Measurements from ENCODE around the gene ADAMTS16.

The ADAMTS16 gene

GRCh38 chr5:5270958-5271785 is 131.0 kb downstream of the ADAMTS16 start:
- POLR2A ChIA-PET = no interaction called here

GRCh38 chr5:5271786-5272321 is 131.7 kb downstream of the ADAMTS16 start:
- no peaks in the 10 kb centered on the region for H3K36me3 ChIP-seq (ENCODE audit: control insufficient read depth in 4 of 4, insufficient read depth in 4 of 4, low read length in 3 of 4)
- no peak overlapping the region for H3K4me3 ChIP-seq (ENCODE audit: control insufficient read depth in 1 of 7, extremely low read depth in 1 of 7, insufficient read depth in 4 of 7, low read depth in 2 of 7, low read length in 6 of 7)
- ChIA-PET CTCF (no interaction called here), POLR2A (no interaction called here)
- H3K9me3 ChIP-seq (ENCODE audit: control extremely low read depth in 1 of 5, control insufficient read depth in 4 of 5, insufficient read depth in 2 of 5, low read depth in 1 of 5, low read length in 4 of 5) = peaks cover 0 to 3% (median 0%) of the 10 kb centered on the region in 5 experiments
- no peaks in the 10 kb centered on the region for H3K4me1 ChIP-seq (ENCODE audit: control extremely low read depth in 1 of 4, control insufficient read depth in 4 of 4, insufficient read depth in 4 of 4, low read length in 3 of 4)
- H3K27ac ChIP-seq (ENCODE audit: insufficient read depth in 1 of 2, low read depth in 1 of 2, low read length in 2 of 2, poor library complexity in 1 of 2, severe bottlenecking in 2 of 2) = no peak overlapping the region
- no peak for DNase-seq
- WGBS (ENCODE audit: insufficient coverage) = 81% methylated on average over 5 of the region's 9 CpGs
- H3K27me3 ChIP-seq (replicated peaks in 2 of 5; ENCODE audit: control insufficient read depth in 4 of 5, insufficient read depth in 5 of 5, low read length in 4 of 5) = no peaks in the 10 kb centered on the region

More at GRCh38 chr5:5270958-5271785, 131.0 kb downstream of the ADAMTS16 start:
- Histone ChIP-seq H3K36me3 (ENCODE audit: control insufficient read depth in 4 of 4, insufficient read depth in 4 of 4, low read length in 3 of 4) (no peaks in the 10 kb centered on the region), H3K9me3 (ENCODE audit: control extremely low read depth in 1 of 5, control insufficient read depth in 4 of 5, insufficient read depth in 2 of 5, low read depth in 1 of 5, low read length in 4 of 5) (peaks cover 0 to 3% (median 0%) of the 10 kb centered on the region in 5 experiments), H3K4me3 (ENCODE audit: control insufficient read depth in 1 of 7, extremely low read depth in 1 of 7, insufficient read depth in 4 of 7, low read depth in 2 of 7, low read length in 6 of 7) (no peak overlapping the region), H3K4me1 (ENCODE audit: control extremely low read depth in 1 of 4, control insufficient read depth in 4 of 4, insufficient read depth in 4 of 4, low read length in 3 of 4) (no peaks in the 10 kb centered on the region), H3K27ac (ENCODE audit: insufficient read depth in 1 of 2, low read depth in 1 of 2, low read length in 2 of 2, poor library complexity in 1 of 2, severe bottlenecking in 2 of 2) (no peak overlapping the region), H3K27me3 (replicated peaks in 2 of 5; ENCODE audit: control insufficient read depth in 4 of 5, insufficient read depth in 5 of 5, low read length in 4 of 5) (no peaks in the 10 kb centered on the region)
- 63% methylated on average over 14 of the region's 18 CpGs for WGBS (ENCODE audit: insufficient coverage)
- CTCF ChIA-PET = no interaction called here
- no peak for DNase-seq

DNA sequence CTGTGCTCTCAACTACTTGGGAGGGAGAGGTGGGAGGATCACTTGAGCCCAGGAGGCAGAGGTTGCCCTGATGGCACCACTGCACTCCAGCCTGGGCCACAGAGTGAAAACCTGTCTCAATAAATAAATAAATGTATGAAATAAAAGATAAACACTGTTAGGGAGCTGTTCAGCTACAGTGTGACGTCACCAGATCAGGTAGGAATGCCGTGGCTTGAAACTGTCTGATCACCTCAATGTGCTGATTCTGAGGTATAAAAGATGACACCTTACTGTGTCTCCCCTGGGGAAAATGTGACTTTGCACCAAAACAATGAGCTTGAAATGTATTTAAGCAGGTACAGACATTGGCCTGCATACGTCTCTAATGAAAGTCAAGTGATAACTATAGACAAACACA is 133.3 kb downstream of the ADAMTS16 start:
- Histone ChIP-seq H3K27ac (ENCODE audit: insufficient read depth in 1 of 2, low read depth in 1 of 2, low read length in 2 of 2, poor library complexity in 1 of 2, severe bottlenecking in 2 of 2) (no peak overlapping the region), H3K36me3 (ENCODE audit: control insufficient read depth in 4 of 4, insufficient read depth in 4 of 4, low read length in 3 of 4) (no peaks in the 10 kb centered on the region), H3K4me3 (ENCODE audit: control insufficient read depth in 1 of 7, extremely low read depth in 1 of 7, insufficient read depth in 4 of 7, low read depth in 2 of 7, low read length in 6 of 7) (no peak overlapping the region), H3K27me3 (replicated peaks in 2 of 5; ENCODE audit: control insufficient read depth in 4 of 5, insufficient read depth in 5 of 5, low read length in 4 of 5) (no peaks in the 10 kb centered on the region), H3K4me1 (ENCODE audit: control extremely low read depth in 1 of 4, control insufficient read depth in 4 of 4, insufficient read depth in 4 of 4, low read length in 3 of 4) (no peaks in the 10 kb centered on the region), H3K9me3 (ENCODE audit: control extremely low read depth in 1 of 5, control insufficient read depth in 4 of 5, insufficient read depth in 2 of 5, low read depth in 1 of 5, low read length in 4 of 5) (peaks cover 0 to 3% (median 0%) of the 10 kb centered on the region in 5 experiments)
- ChIA-PET CTCF (no interaction called here), POLR2A (no interaction called here)
- WGBS (ENCODE audit: insufficient coverage) = 97% methylated on average over 3 of the region's 3 CpGs
- no peak for DNase-seq

DNA sequence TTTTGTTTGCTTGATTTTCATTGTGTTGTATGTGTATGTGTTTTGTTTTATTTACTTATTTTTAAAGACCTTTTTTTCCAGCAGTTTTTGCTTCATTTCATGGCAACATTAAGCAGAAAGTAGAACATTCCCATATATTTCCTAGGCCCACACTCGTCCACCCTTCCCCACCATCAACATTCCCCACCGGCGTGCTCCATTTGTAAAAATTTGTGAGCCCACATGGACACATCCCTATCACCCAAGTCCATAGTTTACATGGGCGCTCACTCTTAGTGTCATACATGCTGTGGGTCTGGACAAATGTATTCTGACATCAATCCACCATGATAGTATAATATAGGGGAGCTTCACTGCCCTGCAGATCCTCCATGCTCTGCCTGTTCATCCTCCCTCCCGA is 133.8 kb downstream of the ADAMTS16 start:
- ChIA-PET POLR2A (no interaction called here), CTCF (no interaction called here)
- Histone ChIP-seq H3K4me3 (ENCODE audit: control insufficient read depth in 1 of 7, extremely low read depth in 1 of 7, insufficient read depth in 4 of 7, low read depth in 2 of 7, low read length in 6 of 7) (no peak overlapping the region), H3K27me3 (replicated peaks in 2 of 5; ENCODE audit: control insufficient read depth in 4 of 5, insufficient read depth in 5 of 5, low read length in 4 of 5) (no peaks in the 10 kb centered on the region), H3K4me1 (ENCODE audit: control extremely low read depth in 1 of 4, control insufficient read depth in 4 of 4, insufficient read depth in 4 of 4, low read length in 3 of 4) (no peaks in the 10 kb centered on the region), H3K27ac (ENCODE audit: insufficient read depth in 1 of 2, low read depth in 1 of 2, low read length in 2 of 2, poor library complexity in 1 of 2, severe bottlenecking in 2 of 2) (no peak overlapping the region), H3K36me3 (ENCODE audit: control insufficient read depth in 4 of 4, insufficient read depth in 4 of 4, low read length in 3 of 4) (no peaks in the 10 kb centered on the region), H3K9me3 (ENCODE audit: control extremely low read depth in 1 of 5, control insufficient read depth in 4 of 5, insufficient read depth in 2 of 5, low read depth in 1 of 5, low read length in 4 of 5) (no peaks in the 10 kb centered on the region)
- DNase-seq = no peak
- 100% methylated on average over 4 of the region's 5 CpGs for WGBS (ENCODE audit: insufficient coverage)

DNA sequence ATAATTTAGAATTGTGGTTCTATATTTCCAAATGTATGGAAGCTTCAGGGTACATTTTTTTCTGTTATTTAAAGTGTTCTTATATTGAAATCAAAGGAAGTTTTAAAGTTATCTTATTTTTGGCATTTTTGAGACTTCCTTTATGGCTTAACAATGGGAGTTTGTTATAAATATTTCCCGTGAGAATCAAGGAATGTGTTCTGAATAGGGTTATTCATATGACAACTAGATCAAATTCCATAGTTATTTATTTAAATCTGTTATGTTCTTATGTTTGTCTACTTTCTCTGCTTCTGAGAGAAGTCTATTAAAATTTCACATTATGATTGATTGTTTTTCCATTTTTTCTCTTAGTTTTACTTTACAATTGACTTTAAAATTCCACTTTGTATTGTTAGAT is 135.1 kb downstream of the ADAMTS16 start:
- Histone ChIP-seq H3K27ac (ENCODE audit: insufficient read depth in 1 of 2, low read depth in 1 of 2, low read length in 2 of 2, poor library complexity in 1 of 2, severe bottlenecking in 2 of 2) (no peak overlapping the region), H3K4me1 (ENCODE audit: control extremely low read depth in 1 of 4, control insufficient read depth in 4 of 4, insufficient read depth in 4 of 4, low read length in 3 of 4) (no peaks in the 10 kb centered on the region), H3K36me3 (ENCODE audit: control insufficient read depth in 4 of 4, insufficient read depth in 4 of 4, low read length in 3 of 4) (no peaks in the 10 kb centered on the region), H3K4me3 (ENCODE audit: control insufficient read depth in 1 of 7, extremely low read depth in 1 of 7, insufficient read depth in 4 of 7, low read depth in 2 of 7, low read length in 6 of 7) (no peak overlapping the region), H3K27me3 (replicated peaks in 2 of 5; ENCODE audit: control insufficient read depth in 4 of 5, insufficient read depth in 5 of 5, low read length in 4 of 5) (no peaks in the 10 kb centered on the region), H3K9me3 (ENCODE audit: control extremely low read depth in 1 of 5, control insufficient read depth in 4 of 5, insufficient read depth in 2 of 5, low read depth in 1 of 5, low read length in 4 of 5) (no peaks in the 10 kb centered on the region)
- no peak for DNase-seq
- ChIA-PET CTCF (no interaction called here), POLR2A (no interaction called here)
- WGBS (ENCODE audit: insufficient coverage) = no CpG with 5 or more reads among the region's 1 CpG

DNA sequence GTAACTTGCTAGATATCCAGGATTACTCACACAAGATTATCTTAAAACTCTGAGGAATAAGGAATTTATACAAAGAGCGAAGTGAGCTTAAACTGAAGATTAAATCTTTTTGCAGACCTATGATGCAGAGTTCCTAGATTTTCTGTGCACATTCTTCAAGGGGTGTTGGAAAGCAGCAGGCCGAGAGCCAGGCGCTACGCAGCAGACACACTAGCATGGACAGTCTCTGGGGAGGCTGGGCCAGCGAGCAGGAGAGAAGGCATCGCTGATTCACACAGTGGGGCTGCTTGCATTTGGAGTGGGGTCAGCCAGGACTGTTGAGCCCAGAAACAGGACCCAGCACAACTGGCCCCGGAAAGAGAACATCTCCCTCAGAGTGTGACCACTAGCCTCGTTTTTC is 136.3 kb downstream of the ADAMTS16 start:
- no peak for DNase-seq
- H3K27ac ChIP-seq (ENCODE audit: insufficient read depth in 1 of 2, low read depth in 1 of 2, low read length in 2 of 2, poor library complexity in 1 of 2, severe bottlenecking in 2 of 2) = no peak overlapping the region
- H3K36me3 ChIP-seq (ENCODE audit: control insufficient read depth in 4 of 4, insufficient read depth in 4 of 4, low read length in 3 of 4) = no peaks in the 10 kb centered on the region
- ChIA-PET CTCF (no interaction called here), POLR2A (no interaction called here)
- no peaks in the 10 kb centered on the region for H3K9me3 ChIP-seq (ENCODE audit: control extremely low read depth in 1 of 5, control insufficient read depth in 4 of 5, insufficient read depth in 2 of 5, low read depth in 1 of 5, low read length in 4 of 5)
- H3K4me1 ChIP-seq (ENCODE audit: control extremely low read depth in 1 of 4, control insufficient read depth in 4 of 4, insufficient read depth in 4 of 4, low read length in 3 of 4) = no peaks in the 10 kb centered on the region
- WGBS (ENCODE audit: insufficient coverage) = 91% methylated on average over 5 of the region's 8 CpGs
- no peaks in the 10 kb centered on the region for H3K27me3 ChIP-seq (replicated peaks in 2 of 5; ENCODE audit: control insufficient read depth in 4 of 5, insufficient read depth in 5 of 5, low read length in 4 of 5)
- H3K4me3 ChIP-seq (ENCODE audit: control insufficient read depth in 1 of 7, extremely low read depth in 1 of 7, insufficient read depth in 4 of 7, low read depth in 2 of 7, low read length in 6 of 7) = no peak overlapping the region

GRCh38 chr5:5276951-5277517 is 136.9 kb downstream of the ADAMTS16 start:
- Histone ChIP-seq H3K9me3 (ENCODE audit: control extremely low read depth in 1 of 5, control insufficient read depth in 4 of 5, insufficient read depth in 2 of 5, low read depth in 1 of 5, low read length in 4 of 5) (no peaks in the 10 kb centered on the region), H3K36me3 (ENCODE audit: control insufficient read depth in 4 of 4, insufficient read depth in 4 of 4, low read length in 3 of 4) (no peaks in the 10 kb centered on the region), H3K27me3 (replicated peaks in 2 of 5; ENCODE audit: control insufficient read depth in 4 of 5, insufficient read depth in 5 of 5, low read length in 4 of 5) (no peaks in the 10 kb centered on the region), H3K4me1 (ENCODE audit: control extremely low read depth in 1 of 4, control insufficient read depth in 4 of 4, insufficient read depth in 4 of 4, low read length in 3 of 4) (no peaks in the 10 kb centered on the region), H3K27ac (ENCODE audit: insufficient read depth in 1 of 2, low read depth in 1 of 2, low read length in 2 of 2, poor library complexity in 1 of 2, severe bottlenecking in 2 of 2) (no peak overlapping the region), H3K4me3 (ENCODE audit: control insufficient read depth in 1 of 7, extremely low read depth in 1 of 7, insufficient read depth in 4 of 7, low read depth in 2 of 7, low read length in 6 of 7) (no peak overlapping the region)
- no peak for DNase-seq
- 87% methylated on average over 11 of the region's 12 CpGs for WGBS (ENCODE audit: insufficient coverage)
- POLR2A ChIA-PET = no interaction called here
- CTCF ChIA-PET = no interaction called here
